Erythroblast (primary cell): ENCODE data around the gene MYOCD.

Experiments used
- GATA1 ChIP-seq: IDR thresholded peaks from 2 replicates; pipeline ENCODE4 v1.6.1; 2011; ENCODE audit warnings: low read depth, mild to moderate bottlenecking, control low read depth, low read length, moderate library complexity
- POLR2A ChIP-seq: IDR thresholded peaks from 2 replicates; pipeline ENCODE4 v1.6.1; 2011; ENCODE audit warnings: mild to moderate bottlenecking, low read length

DNA sequence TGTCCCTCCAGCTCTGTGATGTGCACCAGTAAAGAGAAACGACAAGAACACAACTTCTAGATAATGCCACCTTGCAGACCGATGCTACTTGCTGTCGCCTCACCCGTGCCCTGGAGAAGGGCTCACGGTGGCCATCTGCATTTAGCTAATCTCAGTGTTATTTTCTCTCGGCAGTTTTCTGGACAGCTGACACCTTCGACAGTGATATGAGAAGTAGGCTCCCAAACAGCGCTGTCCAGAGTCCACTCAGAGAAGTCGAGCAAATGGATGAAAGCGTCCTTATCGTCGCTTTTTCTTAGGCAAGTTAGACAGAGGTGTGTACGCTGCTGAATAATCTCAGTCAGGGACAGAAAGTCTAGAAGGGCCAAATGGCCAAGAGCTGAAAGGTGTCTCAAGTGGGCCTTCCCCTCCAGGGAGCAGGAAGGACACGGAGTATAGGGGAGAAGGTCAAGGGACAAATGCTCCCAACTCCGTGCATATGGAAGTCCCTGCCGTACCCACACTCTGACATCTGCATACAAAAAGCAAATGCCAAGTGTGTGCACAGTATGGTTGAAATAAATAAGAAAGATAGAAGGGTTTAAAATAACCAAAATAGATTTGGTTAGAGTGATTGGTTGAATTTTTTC, 42.4 kb upstream of the MYOCD start:
- TF ChIP-seq POLR2A (no peak), GATA1 (no peak)
